ENCODE measurements around the gene DYNC1LI2.

DNA sequence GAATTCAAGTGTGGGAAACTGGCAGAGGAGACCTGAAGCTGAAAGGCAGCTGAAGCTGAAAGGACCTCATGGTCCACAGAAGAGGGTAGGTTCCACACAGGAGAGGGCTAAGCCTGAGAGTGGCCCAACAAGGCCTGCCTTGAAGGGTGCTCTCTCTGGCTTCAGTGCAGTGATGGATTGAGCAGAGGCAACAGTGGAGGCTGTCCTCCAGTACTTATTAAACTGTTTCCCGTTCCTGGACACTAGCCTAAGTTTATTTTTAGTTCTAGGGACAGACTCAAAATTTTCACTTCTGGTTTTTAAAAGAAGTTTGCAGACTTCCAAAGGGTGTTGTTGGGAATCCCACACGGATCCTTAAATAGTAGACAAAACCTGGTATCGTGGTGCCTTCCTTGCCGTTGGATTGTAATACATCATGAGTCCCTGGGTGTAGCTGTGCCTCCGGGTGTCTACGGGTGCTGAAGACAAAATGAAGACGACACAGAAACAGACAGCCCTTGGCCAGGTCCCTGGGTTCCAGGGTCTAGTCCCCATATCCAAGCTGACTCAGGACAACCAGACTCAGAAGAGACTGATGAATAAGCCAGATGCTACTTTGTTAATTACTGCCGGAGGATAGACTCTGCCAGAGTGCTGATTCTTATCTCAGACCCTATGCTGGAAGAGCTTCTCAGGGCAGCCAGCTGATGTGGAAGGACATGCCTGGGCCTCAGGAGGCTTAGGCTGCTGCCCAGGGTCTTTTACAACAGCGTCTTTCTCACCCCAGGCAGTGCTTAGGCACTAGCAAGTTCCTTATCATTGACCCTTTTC is 47.8 kb downstream of the DYNC1LI2 start:
- TF ChIP-seq, protein P1, sequence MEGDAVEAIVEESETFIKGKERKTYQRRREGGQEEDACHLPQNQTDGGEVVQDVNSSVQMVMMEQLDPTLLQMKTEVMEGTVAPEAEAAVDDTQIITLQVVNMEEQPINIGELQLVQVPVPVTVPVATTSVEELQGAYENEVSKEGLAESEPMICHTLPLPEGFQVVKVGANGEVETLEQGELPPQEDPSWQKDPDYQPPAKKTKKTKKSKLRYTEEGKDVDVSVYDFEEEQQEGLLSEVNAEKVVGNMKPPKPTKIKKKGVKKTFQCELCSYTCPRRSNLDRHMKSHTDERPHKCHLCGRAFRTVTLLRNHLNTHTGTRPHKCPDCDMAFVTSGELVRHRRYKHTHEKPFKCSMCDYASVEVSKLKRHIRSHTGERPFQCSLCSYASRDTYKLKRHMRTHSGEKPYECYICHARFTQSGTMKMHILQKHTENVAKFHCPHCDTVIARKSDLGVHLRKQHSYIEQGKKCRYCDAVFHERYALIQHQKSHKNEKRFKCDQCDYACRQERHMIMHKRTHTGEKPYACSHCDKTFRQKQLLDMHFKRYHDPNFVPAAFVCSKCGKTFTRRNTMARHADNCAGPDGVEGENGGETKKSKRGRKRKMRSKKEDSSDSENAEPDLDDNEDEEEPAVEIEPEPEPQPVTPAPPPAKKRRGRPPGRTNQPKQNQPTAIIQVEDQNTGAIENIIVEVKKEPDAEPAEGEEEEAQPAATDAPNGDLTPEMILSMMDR (IDR thresholded peaks at IDR 0.05), result no peak
- no peak for TF ChIP-seq POLR2A (IDR thresholded peaks at IDR 0.05)
- TF ChIP-seq EP300 (IDR thresholded peaks at IDR 0.05), result no peak

Measured in upper lobe of left lung (tissue), 4 donors.